ENCODE results near the gene KCNQ1. TPM values are rescaled to one million over a fixed set of nuclear protein-coding genes. Genes with fewer than 3 reads are reported as not detected.

The KCNQ1 gene
- total and polyA plus RNA-seq, 4 donors, result 15.4 to 41.7 (median 26.2) TPM

- ATAC-seq (ENCODE audit: insufficient read depth, low FRiP score) (no peak), DNase-seq (no peak)
- Histone ChIP-seq H3K9ac (ENCODE audit: insufficient read depth in 1 of 2, low read length in 2 of 2) (no peak overlapping the region), H3K9me3 (ENCODE audit: control insufficient read depth in 4 of 4, insufficient read depth in 3 of 4, low read length in 3 of 4) (peaks cover 0 to 5% (median 0%) of the 10 kb centered on the region in 4 donors), H3K27me3 (ENCODE audit: control insufficient read depth in 3 of 3, insufficient read depth in 3 of 3, low read length in 2 of 3) (peaks cover 0 to 2% (median 0%) of the 10 kb centered on the region in 3 donors), H3K4me3 (no peak overlapping the region), H3K4me1 (ENCODE audit: control insufficient read depth in 5 of 5, insufficient read depth in 5 of 5, low read length in 5 of 5) (no peaks in the 10 kb centered on the region), H3K27ac (ENCODE audit: low read depth in 1 of 2, low read length in 1 of 2) (no peak overlapping the region), H3K36me3 (ENCODE audit: control insufficient read depth in 4 of 4, insufficient read depth in 4 of 4, low read length in 4 of 4) (no peaks in the 10 kb centered on the region)
- TF ChIP-seq CTCF (IDR thresholded peaks at IDR 0.05; ENCODE audit: control extremely low read depth, extremely low read depth), result no peak
- WGBS, 2 donors, result 87 to 96% methylated on average over 4 of the region's 4 CpGs
Observed at GRCh38 chr11:2437516-2437915, 7.3 kb upstream of the KCNQ1 start.

GRCh38 chr11:2439820-2440219 lies 5.0 kb upstream of the KCNQ1 start:
- ATAC-seq (ENCODE audit: insufficient read depth, low FRiP score) (no peak), DNase-seq (no peak)
- H3K36me3 ChIP-seq (ENCODE audit: control insufficient read depth in 4 of 4, insufficient read depth in 4 of 4, low read length in 4 of 4), result no peaks in the 10 kb centered on the region
- no peak overlapping the region for H3K9ac ChIP-seq (ENCODE audit: insufficient read depth in 1 of 2, low read length in 2 of 2)
- H3K27ac ChIP-seq (ENCODE audit: low read depth in 1 of 2, low read length in 1 of 2), result no peak overlapping the region
- no peak overlapping the region for H3K4me3 ChIP-seq
- 94 to 96% methylated on average over 3 of the region's 3 CpGs for WGBS, 2 donors
- H3K9me3 ChIP-seq (ENCODE audit: control insufficient read depth in 4 of 4, insufficient read depth in 3 of 4, low read length in 3 of 4), result peaks cover 0 to 3% (median 0%) of the 10 kb centered on the region in 4 donors
- H3K4me1 ChIP-seq (ENCODE audit: control insufficient read depth in 5 of 5, insufficient read depth in 5 of 5, low read length in 5 of 5), result peaks cover 0 to 3% (median 0%) of the 10 kb centered on the region in 5 donors
- TF ChIP-seq CTCF (IDR thresholded peaks at IDR 0.05; ENCODE audit: control extremely low read depth, extremely low read depth), result no peak
- H3K27me3 ChIP-seq (ENCODE audit: control insufficient read depth in 3 of 3, insufficient read depth in 3 of 3, low read length in 2 of 3), result peaks cover 0 to 14% (median 11%) of the 10 kb centered on the region in 3 donors

GRCh38 chr11:2440646-2441045 lies 4.2 kb upstream of the KCNQ1 start:
- no peak for TF ChIP-seq CTCF (IDR thresholded peaks at IDR 0.05; ENCODE audit: control extremely low read depth, extremely low read depth)
- WGBS, 2 donors, result 75 to 76% methylated on average over 8 of the region's 8 CpGs
- Histone ChIP-seq H3K4me3 (no peak overlapping the region), H3K9me3 (ENCODE audit: control insufficient read depth in 4 of 4, insufficient read depth in 3 of 4, low read length in 3 of 4) (peaks cover 0 to 3% (median 0%) of the 10 kb centered on the region in 4 donors), H3K9ac (ENCODE audit: insufficient read depth in 1 of 2, low read length in 2 of 2) (no peak overlapping the region), H3K36me3 (ENCODE audit: control insufficient read depth in 4 of 4, insufficient read depth in 4 of 4, low read length in 4 of 4) (no peaks in the 10 kb centered on the region), H3K27ac (ENCODE audit: low read depth in 1 of 2, low read length in 1 of 2) (no peak overlapping the region), H3K4me1 (ENCODE audit: control insufficient read depth in 5 of 5, insufficient read depth in 5 of 5, low read length in 5 of 5) (peaks cover 0 to 4% (median 0%) of the 10 kb centered on the region in 5 donors), H3K27me3 (ENCODE audit: control insufficient read depth in 3 of 3, insufficient read depth in 3 of 3, low read length in 2 of 3) (peaks cover 0 to 15% (median 14%) of the 10 kb centered on the region in 3 donors)
- ATAC-seq (ENCODE audit: insufficient read depth, low FRiP score) (no peak), DNase-seq (no peak)

- DNase-seq, result no peak
- Histone ChIP-seq H3K4me3 (no peak overlapping the region), H3K27ac (ENCODE audit: low read depth in 1 of 2, low read length in 1 of 2) (no peak overlapping the region), H3K4me1 (ENCODE audit: control insufficient read depth in 5 of 5, insufficient read depth in 5 of 5, low read length in 5 of 5) (peaks cover 0 to 8% (median 3%) of the 10 kb centered on the region in 5 donors), H3K9ac (ENCODE audit: insufficient read depth in 1 of 2, low read length in 2 of 2) (no peak overlapping the region), H3K36me3 (ENCODE audit: control insufficient read depth in 4 of 4, insufficient read depth in 4 of 4, low read length in 4 of 4) (no peaks in the 10 kb centered on the region), H3K9me3 (ENCODE audit: control insufficient read depth in 4 of 4, insufficient read depth in 3 of 4, low read length in 3 of 4) (peaks cover 0 to 3% (median 0%) of the 10 kb centered on the region in 4 donors), H3K27me3 (ENCODE audit: control insufficient read depth in 3 of 3, insufficient read depth in 3 of 3, low read length in 2 of 3) (peaks cover 0 to 18% (median 14%) of the 10 kb centered on the region in 3 donors)
- WGBS, 2 donors, result 82 to 96% methylated on average over 4 of the region's 4 CpGs
- ATAC-seq (ENCODE audit: insufficient read depth, low FRiP score), result no peak
- no peak for TF ChIP-seq CTCF (IDR thresholded peaks at IDR 0.05; ENCODE audit: control extremely low read depth, extremely low read depth)
Observed at GRCh38 chr11:2441171-2441570, 3.6 kb upstream of the KCNQ1 start.
